Calu3 (cell line): Measurements from ENCODE around the gene SPON1. TPM values are rescaled to one million over a fixed set of nuclear protein-coding genes. Genes with fewer than 3 reads are reported as not detected.

Experiments
- BruUV-seq: library from RNA; stranded (reverse); fragments of 400-500 nt; replicated peaks from 2 replicates; lab custom pipeline; 2021; lab: Mats Ljungman, UMichigan
- CTCF ChIA-PET: fragments of 300-600 bp; sonication (Branson Sonifier 250); formaldehyde crosslinking; loops from one replicate; lab custom pipeline; 2022; ENCODE audit warnings: antibody characterized with exemption; lab: Charles Lee
- DNase-seq: peaks from one replicate; pipeline ENCODE4 v3.0.0; 2022
- H3K27ac Mint-ChIP-seq: one replicate; pipeline ENCODE4 v1.8.0; 2022; ENCODE audit warnings: mixed read lengths; ENCODE audit not compliant: unreplicated experiment
- H3K27me3 Mint-ChIP-seq: one replicate; pipeline ENCODE4 v1.8.0; 2022; ENCODE audit warnings: mixed read lengths; ENCODE audit not compliant: unreplicated experiment
- H3K36me3 Mint-ChIP-seq: one replicate; pipeline ENCODE4 v1.8.0; 2022; ENCODE audit warnings: mild to moderate bottlenecking, moderate library complexity, mixed read lengths; ENCODE audit not compliant: insufficient read depth, unreplicated experiment
- H3K4me1 Mint-ChIP-seq: one replicate; pipeline ENCODE4 v1.8.0; 2022; ENCODE audit warnings: mild to moderate bottlenecking, low read depth, mixed read lengths; ENCODE audit not compliant: unreplicated experiment
- H3K4me3 Mint-ChIP-seq: one replicate; pipeline ENCODE4 v1.8.0; 2022; ENCODE audit warnings: mild to moderate bottlenecking, low read depth, moderate library complexity, mixed read lengths; ENCODE audit not compliant: unreplicated experiment
- H3K9me3 Mint-ChIP-seq: one replicate; pipeline ENCODE4 v1.8.0; 2022; ENCODE audit warnings: low read depth, mixed read lengths; ENCODE audit not compliant: unreplicated experiment
- CTCF ChIP-seq: fragments of 200-600 bp; IDR thresholded peaks from one replicate; pipeline ENCODE4 v1.8.0; 2022; ENCODE audit warnings: antibody characterized with exemption; ENCODE audit not compliant: unreplicated experiment
- intact Hi-C: fragments of 100-400 bp; cut with micrococcal nuclease; formaldehyde crosslinking; loops from one replicate; pipeline ENCODE4 v1.10.0; 2022; ENCODE audit not compliant: unreplicated experiment
- total RNA-seq: library from RNA; stranded (reverse); gene quantifications from 2 replicates; pipeline ENCODE4 v1.2.3, GENCODE V29; 2022

The SPON1 gene
- total RNA-seq, 1 experiment from 2014 or later, result not detected

- H3K9me3 Mint-ChIP-seq, result no peaks in the 10 kb centered on the region
- no peak for DNase-seq
- H3K36me3 Mint-ChIP-seq, result peaks cover 5% of the 10 kb centered on the region
- no peak for TF ChIP-seq CTCF
- intact Hi-C loops, result no loop called here
- peaks cover 15% of the 10 kb centered on the region for H3K4me1 Mint-ChIP-seq
- no peaks in the 10 kb centered on the region for H3K27me3 Mint-ChIP-seq
- H3K4me3 Mint-ChIP-seq, result no peak overlapping the region
- H3K27ac Mint-ChIP-seq, result no peak overlapping the region
- CTCF ChIA-PET, result interaction anchor here (0.5 kb wide), 1 partner anchor 214 kb away, joined by 10 read pairs; no protein-coding TSS in a partner anchor
- no TSS peak for BruUV-seq
Observed at GRCh38 chr11:14261066-14261465, 298.5 kb downstream of the SPON1 start.

GRCh38 chr11:14262271-14262846 lies 299.8 kb downstream of the SPON1 start:
- H3K27ac Mint-ChIP-seq, result no peak overlapping the region
- peaks cover 15% of the 10 kb centered on the region for H3K4me1 Mint-ChIP-seq
- no peaks in the 10 kb centered on the region for H3K9me3 Mint-ChIP-seq
- peaks cover 5% of the 10 kb centered on the region for H3K36me3 Mint-ChIP-seq
- H3K27me3 Mint-ChIP-seq, result no peaks in the 10 kb centered on the region
- CTCF ChIA-PET, result interaction anchor here (0.5 to 0.8 kb wide), 2 partner anchors 38 to 68 kb away, joined by 3 to 6 read pairs; no protein-coding TSS in a partner anchor
- no peak overlapping the region for H3K4me3 Mint-ChIP-seq
- no peak for DNase-seq
- TF ChIP-seq CTCF, result no peak
- BruUV-seq, result no TSS peak
- intact Hi-C loops, result no loop called here

GRCh38 chr11:14264966-14265365 lies 302.4 kb downstream of the SPON1 start:
- H3K27me3 Mint-ChIP-seq, result no peaks in the 10 kb centered on the region
- intact Hi-C loops, result no loop called here
- no peak for DNase-seq
- no peaks in the 10 kb centered on the region for H3K9me3 Mint-ChIP-seq
- no peak overlapping the region for H3K4me3 Mint-ChIP-seq
- peaks cover 5% of the 10 kb centered on the region for H3K36me3 Mint-ChIP-seq
- no peak for TF ChIP-seq CTCF
- BruUV-seq, result no TSS peak
- H3K27ac Mint-ChIP-seq, result no peak overlapping the region
- no peaks in the 10 kb centered on the region for H3K4me1 Mint-ChIP-seq
- CTCF ChIA-PET, result no interaction called here

- no peaks in the 10 kb centered on the region for H3K27me3 Mint-ChIP-seq
- peaks cover 5% of the 10 kb centered on the region for H3K36me3 Mint-ChIP-seq
- no peak for TF ChIP-seq CTCF
- intact Hi-C loops, result no loop called here
- H3K9me3 Mint-ChIP-seq, result no peaks in the 10 kb centered on the region
- CTCF ChIA-PET, result interaction anchor here (0.7 kb wide), 1 partner anchor 981 kb away, joined by 3 read pairs; no protein-coding TSS in a partner anchor
- no peak for DNase-seq
- H3K27ac Mint-ChIP-seq, result no peak overlapping the region
- no TSS peak for BruUV-seq
- no peak overlapping the region for H3K4me3 Mint-ChIP-seq
- H3K4me1 Mint-ChIP-seq, result no peaks in the 10 kb centered on the region
Observed at GRCh38 chr11:14266622-14267021, 304.1 kb downstream of the SPON1 start.
